ENCODE data around the gene TMEM235. TPM values are rescaled to one million over a fixed set of nuclear protein-coding genes. Genes with fewer than 3 reads are reported as not detected.

Gene TMEM235
- total and polyA plus RNA-seq, 9 of the 15 experiments (the other 6 are each of a cell fraction or from before 2014, with no cell fraction given) = not detected

- TF ChIP-seq CREM (IDR thresholded peaks at IDR 0.05; ENCODE audit: low read depth) = peak; percentile 67
- TF ChIP-seq HDAC8 (tag; IDR thresholded peaks at IDR 0.05) = no peak
- peak; percentile 89 for TF ChIP-seq ZNF740 (CRISPR knock-in tag; IDR thresholded peaks at IDR 0.05)
- TF ChIP-seq ZNF740 (tag; IDR thresholded peaks at IDR 0.05) = peak in 1 of 2 experiments; percentile 99; a peak in 2 of 4 replicates
- TF ChIP-seq SRSF3 (IDR thresholded peaks at IDR 0.05; ENCODE audit: insufficient read depth, low read length) = no peak
- peak; percentile 75 for TF ChIP-seq ERF (CRISPR knock-in tag; IDR thresholded peaks at IDR 0.05)
- no peak for TF ChIP-seq CEBPG (CRISPR knock-in tag; IDR thresholded peaks at IDR 0.05)
- TF ChIP-seq CEBPG (tag; conservative IDR thresholded peaks at IDR 0.05 in 1 of 2, IDR thresholded peaks at IDR 0.05 in 1 of 2) = no peak
- no peak for TF ChIP-seq CREBBP (IDR thresholded peaks at IDR 0.05; ENCODE audit: low read depth, low read length)
- TF ChIP-seq PKNOX1 (IDR thresholded peaks at IDR 0.05) = no peak
- no peak for TF ChIP-seq CEBPB (tag; IDR thresholded peaks at IDR 0.05)
- TF ChIP-seq FIP1L1 (IDR thresholded peaks at IDR 0.05; ENCODE audit: low read depth, low read length, poor library complexity, severe bottlenecking) = peak; percentile 41
- no peak for TF ChIP-seq ZNF121 (CRISPR knock-in tag; conservative IDR thresholded peaks at IDR 0.05)
- no peak for TF ChIP-seq RBM34 (IDR thresholded peaks at IDR 0.05; ENCODE audit: borderline replicate concordance, insufficient read depth, low read length)
- TF ChIP-seq ZBTB5 (IDR thresholded peaks at IDR 0.05) = no peak
- no peak for TF ChIP-seq CUX1 (CRISPR knock-in tag; IDR thresholded peaks at IDR 0.05)
- no peak for TF ChIP-seq CCAR2 (IDR thresholded peaks at IDR 0.05; ENCODE audit: low read depth, low read length)
- TF ChIP-seq FOXJ3 (CRISPR knock-in tag; IDR thresholded peaks at IDR 0.05) = no peak
- no peak for TF ChIP-seq CAMTA2 (CRISPR knock-in tag; conservative IDR thresholded peaks at IDR 0.05)
These were observed 27.1 kb downstream of the TMEM235 start (continued) for GRCh38 chr17:78258323-78259191.
